C1 segment of cervical spinal cord (tissue), 14 donors: ENCODE data around the gene POLRMT.
"Not testable (repeated sequence)": the region's sequence is repeated elsewhere in the genome, so short reads cannot be mapped to it uniquely, and the experiment has no call there.

Source experiments
- DNase-seq, 14 donors: peaks; one replicate each; lab custom pipeline; 2025; lab: John Stamatoyannopoulos, UW

POLRMT gene

GRCh38 chr19:629515-629914, 3.8 kb downstream of the POLRMT start:
- not testable (repeated sequence) for DNase-seq

- no peak for DNase-seq
Measured at GRCh38 chr19:628168-628567, 5.2 kb downstream of the POLRMT start.

GRCh38 chr19:626566-626965, 6.8 kb downstream of the POLRMT start:
- not testable (repeated sequence) for DNase-seq

GRCh38 chr19:625257-625656, 8.1 kb downstream of the POLRMT start:
- no peak for DNase-seq

GRCh38 chr19:624433-625109, 8.8 kb downstream of the POLRMT start:
- DNase-seq: no peak

- DNase-seq: no peak
Measured at GRCh38 chr19:623974-624373, 9.4 kb downstream of the POLRMT start.

- no peak for DNase-seq
Measured at GRCh38 chr19:623175-623916, 10.0 kb downstream of the POLRMT start.

GRCh38 chr19:622666-623065, 10.7 kb downstream of the POLRMT start:
- DNase-seq: no peak

- no peak for DNase-seq
Measured at GRCh38 chr19:621819-622218, 11.5 kb downstream of the POLRMT start.

GRCh38 chr19:621191-621590, 12.1 kb downstream of the POLRMT start:
- DNase-seq: not testable (repeated sequence)

GRCh38 chr19:620166-620862, 13.0 kb downstream of the POLRMT start:
- DNase-seq: no peak

GRCh38 chr19:619286-620002, 13.9 kb downstream of the POLRMT start:
- no peak for DNase-seq

- no peak for DNase-seq
Measured at GRCh38 chr19:618674-619285, 14.6 kb downstream of the POLRMT start.

GRCh38 chr19:618247-618619, 15.1 kb downstream of the POLRMT start:
- DNase-seq: no peak

GRCh38 chr19:617551-618246, 15.6 kb downstream of the POLRMT start:
- no peak for DNase-seq

GRCh38 chr19:616747-617526, 16.4 kb downstream of the POLRMT start:
- no peak for DNase-seq

GRCh38 chr19:616062-616700, 17.2 kb downstream of the POLRMT start:
- DNase-seq: no peak

GRCh38 chr19:615619-616018, 17.7 kb downstream of the POLRMT start:
- DNase-seq: no peak

GRCh38 chr19:613732-614567, 19.4 kb downstream of the POLRMT start:
- no peak for DNase-seq
